ENCODE data around the gene KRT8.
A peak's percentile ranks its signal among the peaks of the same experiment; 100 is the strongest.
"Not testable (repeated sequence)": the region's sequence is repeated elsewhere in the genome, so short reads cannot be mapped to it uniquely, and the experiment has no call there.

KRT8 gene

GRCh38 chr12:52873832-52874572 lies 30.9 kb downstream of the KRT8 start:
- DNase-seq, result peak; percentile 28

- no peak for DNase-seq
Measured at GRCh38 chr12:52873513-52873831, 31.4 kb downstream of the KRT8 start.

- DNase-seq, result no peak
Measured at GRCh38 chr12:52872644-52873389, 32.1 kb downstream of the KRT8 start.

- DNase-seq, result no peak
Measured at GRCh38 chr12:52871291-52872039, 33.4 kb downstream of the KRT8 start.

- DNase-seq, result no peak
Measured at GRCh38 chr12:52870361-52871290, 34.2 kb downstream of the KRT8 start.

GRCh38 chr12:52867642-52868041 lies 37.2 kb downstream of the KRT8 start:
- DNase-seq, result no peak

GRCh38 chr12:52867152-52867551 lies 37.7 kb downstream of the KRT8 start:
- DNase-seq, result no peak

GRCh38 chr12:52865090-52865944 lies 39.6 kb downstream of the KRT8 start:
- DNase-seq, result no peak

GRCh38 chr12:52862023-52862422 lies 42.9 kb downstream of the KRT8 start:
- no peak for DNase-seq

- no peak for DNase-seq
Measured at GRCh38 chr12:52861511-52861910, 43.4 kb downstream of the KRT8 start.

GRCh38 chr12:52860102-52860823 lies 44.6 kb downstream of the KRT8 start:
- DNase-seq, result no peak

GRCh38 chr12:52857500-52857899 lies 47.4 kb downstream of the KRT8 start:
- DNase-seq, result no peak

- no peak for DNase-seq
Measured at GRCh38 chr12:52856787-52857186, 48.1 kb downstream of the KRT8 start.

- not testable (repeated sequence) for DNase-seq
Measured at GRCh38 chr12:52856077-52856476, 48.8 kb downstream of the KRT8 start.

GRCh38 chr12:52851787-52852186 lies 53.1 kb downstream of the KRT8 start:
- no peak for DNase-seq

GRCh38 chr12:52850681-52851080 lies 54.2 kb downstream of the KRT8 start:
- DNase-seq, result no peak

- DNase-seq, result no peak
Measured at GRCh38 chr12:52849511-52849910, 55.4 kb downstream of the KRT8 start.

- no peak for DNase-seq
Measured at GRCh38 chr12:52848661-52849255, 56.1 kb downstream of the KRT8 start, which contains the start of gene KRT78. KRT78 (minus strand) TSS chr12:52848994; CDS start chr12:52848930, 64 bp downstream.

GRCh38 chr12:52847335-52848102 lies 57.4 kb downstream of the KRT8 start:
- DNase-seq, result no peak

Measured in DMS79 treated with DMSO at 0.1 percent for 48 hours (cell line).